Activated CD8-positive, alpha-beta memory T cell treated with anti-CD3 and anti-CD28 coated beads, Interleukin-2, amount 50 U/mL, for 24 hours (primary cell): ENCODE results near the gene URI1.
"Not testable (repeated sequence)": the region's sequence is repeated elsewhere in the genome, so short reads cannot be mapped to it uniquely, and the experiment has no call there.

ENCODE experiments used
- DNase-seq: peaks from one replicate; pipeline ENCODE4 v3.0.0-alpha.2; 2020; ENCODE audit errors: extremely low read depth

The URI1 gene

DNA sequence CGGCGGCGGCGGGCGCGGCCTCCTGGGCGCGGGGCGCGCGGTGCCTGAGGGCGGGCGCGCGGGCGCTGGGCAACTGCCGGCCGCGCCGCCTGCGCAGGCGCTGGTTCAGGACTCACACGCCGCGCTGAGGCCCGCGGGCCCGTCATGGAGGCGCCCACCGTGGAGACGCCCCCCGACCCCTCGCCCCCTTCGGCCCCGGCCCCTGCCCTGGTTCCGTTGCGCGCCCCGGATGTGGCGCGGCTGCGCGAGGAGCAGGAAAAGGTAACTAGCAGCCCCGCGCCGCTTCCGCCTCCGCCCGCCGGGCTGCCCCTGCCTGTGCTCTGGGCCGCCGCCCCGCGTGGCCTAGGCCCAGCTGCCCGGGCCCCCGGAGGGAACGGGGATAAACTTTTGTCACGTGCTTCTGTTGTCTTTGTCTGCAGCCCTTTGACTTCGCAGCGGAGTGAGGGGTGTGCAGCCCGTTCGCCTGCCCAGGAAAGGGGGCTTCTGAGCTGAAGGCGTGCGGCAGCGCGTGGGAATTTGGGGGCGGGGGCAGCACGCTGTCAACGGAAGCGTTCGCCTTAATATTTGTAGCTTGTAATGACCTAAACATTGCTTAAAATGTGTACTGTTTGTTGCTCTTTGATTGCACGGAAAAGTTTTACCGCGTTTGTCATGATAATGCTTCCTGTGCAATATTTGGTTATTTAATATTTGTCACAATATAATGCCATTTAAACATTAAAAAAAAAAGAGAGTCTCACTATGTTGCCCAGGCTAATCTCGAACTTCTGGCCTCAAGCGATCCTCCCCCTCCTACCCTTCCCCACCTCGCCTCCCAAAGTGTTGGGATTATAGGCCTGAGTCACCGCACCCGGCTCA, 594 bp downstream of the URI1 start:
- DNase-seq = peak; percentile 19

DNA sequence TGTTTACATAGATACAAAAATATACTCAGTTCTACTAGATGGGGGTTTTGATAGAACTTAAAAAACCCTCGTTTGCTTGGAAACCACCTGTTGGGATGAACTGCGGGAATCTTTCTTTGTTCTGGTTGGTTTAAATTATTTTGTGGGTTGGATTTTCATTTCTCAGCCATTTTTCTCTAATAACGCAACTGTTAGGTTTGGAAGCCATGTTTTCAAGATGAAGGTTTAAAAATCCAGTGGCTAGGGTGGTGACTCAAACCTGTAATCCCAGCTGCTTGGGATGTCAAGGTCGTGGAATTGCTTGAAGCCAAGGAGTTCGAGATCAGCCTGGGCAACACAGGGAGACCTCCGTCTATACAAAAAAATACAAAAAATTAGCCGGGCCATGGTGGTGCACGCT, 1.6 kb downstream of the URI1 start:
- DNase-seq = no peak

DNA sequence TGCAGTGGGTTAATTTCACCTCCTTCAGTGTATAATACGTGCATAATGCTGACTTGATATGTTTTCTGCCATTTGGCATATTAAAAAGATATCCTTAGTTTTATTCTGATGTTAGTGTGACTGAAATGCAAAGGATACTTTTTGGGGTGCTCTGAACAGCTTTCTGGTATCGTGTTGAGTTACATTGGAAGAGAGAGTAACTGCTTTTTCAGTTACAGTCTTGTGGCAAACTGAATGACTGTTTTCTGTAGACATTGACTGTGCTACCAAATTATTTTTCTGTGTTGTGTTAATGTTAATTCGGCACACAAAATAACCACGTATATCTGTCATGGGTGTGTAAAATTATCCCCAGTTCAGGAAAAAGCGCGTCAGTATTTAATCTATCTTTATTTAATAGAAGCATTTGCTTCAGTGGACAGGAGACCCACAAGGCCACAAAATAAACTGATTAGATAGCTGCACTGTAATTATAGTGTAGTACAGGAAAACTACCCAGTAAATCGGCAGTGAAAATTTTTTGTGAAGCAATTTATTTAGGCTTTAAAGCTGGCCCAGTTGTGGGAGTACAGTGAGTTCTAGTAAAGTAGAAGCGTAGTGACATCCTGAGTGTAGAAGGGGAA, 2.5 kb downstream of the URI1 start:
- no peak for DNase-seq

DNA sequence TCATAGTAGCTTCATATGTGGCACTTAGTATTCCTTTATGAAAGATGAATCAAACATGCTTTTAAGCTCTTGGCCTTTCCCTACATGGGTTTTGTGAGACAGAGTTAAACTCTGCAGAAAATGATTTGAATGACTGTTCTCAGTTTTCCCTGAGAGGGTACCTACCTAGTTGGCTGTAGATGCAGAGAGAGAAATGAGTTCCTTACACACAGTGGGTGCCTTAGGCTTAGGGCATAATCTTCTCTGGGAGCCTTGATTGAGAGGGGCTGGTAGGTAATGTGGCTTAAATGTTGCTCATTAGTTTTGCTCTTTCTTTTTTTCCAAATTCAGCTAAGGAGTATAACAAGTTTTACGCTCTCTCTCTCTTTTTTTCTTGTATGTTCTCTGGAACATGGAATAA, 3.0 kb downstream of the URI1 start:
- no peak for DNase-seq

DNA sequence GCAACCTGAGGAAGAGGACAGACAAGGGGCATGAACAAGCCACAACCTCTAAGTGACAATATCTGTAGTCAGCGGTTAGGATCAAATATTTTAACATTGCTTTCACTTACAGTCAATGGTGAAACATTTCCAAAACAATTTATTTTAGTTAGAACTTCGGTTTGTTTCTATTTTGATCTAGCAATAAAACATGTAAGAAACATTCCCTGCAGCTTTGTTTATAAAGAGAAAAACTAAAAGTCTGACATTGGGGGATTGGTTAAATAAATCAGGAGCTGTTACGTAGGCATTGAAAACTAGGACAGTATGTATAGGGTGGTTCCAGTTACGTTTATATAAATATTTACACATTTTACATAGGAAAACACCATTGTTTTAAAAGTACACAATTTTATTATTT, 3.4 kb downstream of the URI1 start:
- no peak for DNase-seq

DNA sequence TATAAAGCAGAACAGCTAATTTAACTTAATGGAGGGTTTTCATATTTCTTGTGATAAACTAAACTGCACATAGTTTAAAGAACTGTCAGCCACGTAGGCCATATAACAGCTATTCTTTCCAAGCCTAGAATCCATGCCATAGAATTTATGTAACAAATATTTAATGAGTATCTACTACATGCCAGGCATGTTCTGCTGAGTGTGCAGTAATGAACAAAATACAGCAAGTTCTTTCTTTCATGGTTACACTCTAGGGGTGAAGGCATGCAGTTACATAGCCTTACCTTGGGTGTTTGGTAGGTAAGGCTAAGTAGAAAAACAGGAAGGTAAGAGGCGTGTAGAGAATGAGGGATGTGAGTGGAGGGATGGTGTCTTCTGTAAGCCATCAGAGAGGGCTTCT, 4.6 kb downstream of the URI1 start:
- no peak for DNase-seq

DNA sequence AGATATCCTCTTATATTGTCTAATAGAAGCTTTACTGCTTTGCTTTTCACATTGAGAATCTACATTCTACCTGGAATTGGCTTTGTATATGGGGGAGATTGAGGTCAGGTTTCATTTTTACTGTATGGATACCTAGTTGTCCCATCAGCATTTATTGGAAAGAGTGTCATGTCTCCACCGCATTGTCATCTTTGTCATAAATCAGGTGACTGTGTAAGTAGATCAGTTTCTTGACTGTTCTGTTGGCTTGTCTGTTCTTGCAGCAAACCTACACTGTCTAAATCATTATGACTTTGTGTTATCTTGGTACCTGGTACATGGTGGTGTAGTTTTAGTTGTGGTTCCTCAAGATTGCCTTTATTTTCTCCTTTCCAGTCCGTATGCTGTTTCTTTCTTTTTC, 5.8 kb downstream of the URI1 start:
- DNase-seq = no peak

DNA sequence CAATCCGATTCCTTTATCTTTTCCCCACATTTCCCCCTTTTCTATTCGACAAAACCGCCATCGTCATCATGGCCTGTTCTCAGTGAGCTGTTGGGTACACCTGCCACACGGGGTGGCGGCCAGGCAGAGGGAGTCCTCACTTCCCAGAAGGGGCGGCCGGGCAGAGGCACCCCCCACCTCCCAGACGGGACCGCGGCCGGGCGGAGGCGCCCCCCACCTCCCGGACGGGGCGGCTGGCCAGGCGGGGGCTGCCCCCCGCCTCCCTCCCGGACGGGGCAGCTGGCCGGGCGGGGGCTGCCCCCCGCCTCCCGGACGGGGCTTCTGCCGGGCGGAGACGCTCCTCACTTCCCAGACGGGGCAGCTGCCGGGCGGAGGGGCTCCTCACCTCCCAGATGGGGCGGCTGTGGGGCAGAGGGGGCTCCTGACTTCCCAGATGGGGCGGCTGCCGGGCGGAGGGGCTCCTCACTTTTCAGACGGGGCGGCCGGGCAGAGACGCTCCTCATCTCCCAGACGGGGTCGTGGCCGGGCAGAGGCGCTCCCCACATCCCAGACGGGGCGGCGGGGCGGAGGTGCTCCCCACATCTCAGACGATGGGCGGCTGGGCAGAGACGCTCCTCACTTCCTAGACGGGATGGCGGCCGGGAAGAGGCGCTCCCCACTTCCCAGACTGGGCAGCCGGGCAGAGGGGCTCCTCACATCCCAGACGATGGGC, 6.9 kb downstream of the URI1 start:
- DNase-seq = not testable (repeated sequence)

DNA sequence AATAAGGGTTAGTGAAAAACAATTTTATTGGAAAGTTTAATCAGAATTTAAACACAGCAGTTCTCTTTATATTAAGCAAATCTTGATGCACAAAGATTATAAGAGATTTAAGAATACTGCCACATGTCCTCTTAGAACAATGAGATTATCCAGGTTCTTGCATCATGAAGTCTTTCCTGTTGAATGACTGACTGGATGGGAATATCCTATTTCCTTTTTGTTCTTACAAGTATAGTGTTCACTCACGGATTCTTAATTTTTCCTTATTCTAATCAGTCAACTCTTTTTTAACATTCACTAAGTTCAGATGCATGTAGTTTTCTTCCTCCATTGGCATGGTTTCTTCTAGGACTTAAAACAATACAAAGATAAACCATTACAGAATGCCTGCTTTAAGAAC, 10.1 kb downstream of the URI1 start:
- DNase-seq = no peak

DNA sequence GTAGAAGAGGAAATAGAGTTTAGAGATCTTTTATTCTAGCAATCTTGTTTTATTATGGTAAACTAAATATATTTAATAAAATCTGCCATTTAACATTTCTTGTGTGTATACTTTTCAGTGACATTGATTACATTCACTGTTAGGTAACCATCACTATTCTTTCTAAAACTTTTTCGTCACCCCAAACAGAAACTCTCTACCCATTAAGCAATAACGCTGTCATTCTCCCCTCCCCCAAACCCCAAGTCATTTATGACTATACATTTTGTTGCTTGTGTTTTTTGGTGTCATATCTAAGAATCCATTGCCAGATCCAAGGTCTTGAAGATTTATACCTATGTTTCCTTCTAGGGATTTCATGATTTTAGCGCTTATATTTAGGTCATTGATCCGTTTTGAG, 10.6 kb downstream of the URI1 start:
- no peak for DNase-seq

DNA sequence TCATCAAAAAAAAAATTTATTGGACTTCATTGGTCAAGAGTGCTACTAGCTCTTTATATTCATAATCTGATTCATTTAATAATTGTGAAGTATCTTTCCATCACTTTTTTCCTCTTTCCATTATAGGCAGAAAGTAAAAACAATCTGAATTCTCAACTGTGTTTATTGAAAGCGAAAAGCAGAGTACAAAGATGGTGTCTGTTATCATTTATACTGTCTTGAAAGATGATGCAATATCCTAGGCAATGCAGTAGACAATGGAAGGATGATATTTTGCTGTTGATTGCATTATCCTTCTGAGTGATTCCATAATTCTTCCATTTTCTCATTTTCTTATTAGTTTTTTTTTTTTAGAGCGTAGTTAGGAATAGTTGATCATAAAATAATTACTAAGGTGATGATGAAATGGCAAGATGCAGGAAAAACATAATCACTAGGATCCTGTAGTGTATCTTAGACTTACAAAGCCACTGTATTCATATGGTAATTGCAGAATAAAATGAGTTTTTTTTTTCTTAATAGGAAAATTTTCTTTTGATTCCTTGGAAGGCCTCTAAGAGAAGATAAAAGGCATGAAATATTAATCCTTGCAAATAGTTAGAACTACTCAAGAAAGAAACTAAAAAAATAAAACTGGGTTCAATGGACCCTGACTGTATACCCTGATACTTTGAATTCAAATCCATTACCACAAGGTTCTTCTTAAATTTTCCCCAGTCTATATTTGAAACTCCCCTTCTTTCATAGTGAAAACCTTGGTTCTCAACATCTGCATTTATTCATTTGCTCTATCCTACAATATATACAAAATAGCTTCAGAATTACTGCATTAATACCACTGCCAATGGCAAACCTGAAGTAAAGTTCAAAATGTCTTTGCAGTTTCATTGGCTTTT, 11.6 kb downstream of the URI1 start:
- DNase-seq = no peak

DNA sequence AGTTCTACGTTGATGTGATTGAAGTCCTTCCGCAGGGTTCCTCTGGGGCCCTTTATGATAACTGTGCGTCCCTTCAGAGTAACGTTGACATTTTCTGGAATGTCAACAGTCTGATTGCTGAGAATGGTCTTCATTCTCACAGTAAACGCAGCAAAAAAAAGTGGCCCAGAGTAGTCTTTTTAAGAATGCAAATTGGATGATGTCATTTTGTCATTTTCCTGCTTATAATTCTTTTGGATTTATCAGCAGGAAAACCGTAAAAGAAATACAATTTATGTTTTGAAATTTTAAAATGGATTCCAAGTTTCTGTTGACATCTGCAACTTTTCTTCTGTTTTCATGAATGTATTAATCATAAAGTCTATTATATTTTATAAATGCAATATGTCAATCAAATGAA, 14.8 kb downstream of the URI1 start:
- DNase-seq = no peak

DNA sequence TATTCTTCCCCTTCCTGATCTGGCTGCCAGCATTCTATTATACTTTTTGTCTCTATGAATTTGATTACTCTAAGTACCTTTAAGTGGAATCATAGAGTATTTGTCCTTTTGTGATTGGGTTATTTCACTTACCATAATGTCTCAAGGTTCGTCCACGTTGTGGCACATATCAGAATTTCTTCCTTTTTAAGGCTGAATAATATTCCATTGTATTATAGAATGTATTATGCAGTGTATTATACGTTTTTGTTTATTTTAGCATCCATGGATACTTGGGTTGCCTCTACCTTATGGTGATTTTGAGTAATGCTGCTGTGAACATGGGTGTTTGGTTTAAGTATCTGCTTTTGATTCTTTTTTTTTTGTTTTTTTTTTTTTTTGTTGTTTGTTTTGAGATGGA, 19.3 kb downstream of the URI1 start:
- no peak for DNase-seq

DNA sequence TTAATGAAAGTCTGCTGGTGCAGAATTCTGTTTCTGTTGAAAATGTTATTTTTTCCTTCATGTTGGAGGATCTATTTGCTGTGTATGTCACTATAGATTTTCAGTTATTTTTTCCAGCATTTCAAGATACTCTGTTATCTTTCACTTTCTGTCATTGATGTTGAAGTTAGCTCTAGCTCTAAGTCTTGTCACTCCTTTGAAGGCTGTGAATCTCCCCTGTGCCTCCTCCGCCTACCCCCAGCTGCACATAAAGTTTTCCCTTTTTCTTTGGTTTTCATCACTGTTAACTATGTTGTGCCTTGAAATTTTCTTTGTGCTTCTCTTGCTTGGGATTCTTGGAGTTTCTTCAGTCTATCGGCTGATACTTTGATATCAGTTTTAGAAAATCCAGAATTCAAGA, 20.8 kb downstream of the URI1 start:
- no peak for DNase-seq

DNA sequence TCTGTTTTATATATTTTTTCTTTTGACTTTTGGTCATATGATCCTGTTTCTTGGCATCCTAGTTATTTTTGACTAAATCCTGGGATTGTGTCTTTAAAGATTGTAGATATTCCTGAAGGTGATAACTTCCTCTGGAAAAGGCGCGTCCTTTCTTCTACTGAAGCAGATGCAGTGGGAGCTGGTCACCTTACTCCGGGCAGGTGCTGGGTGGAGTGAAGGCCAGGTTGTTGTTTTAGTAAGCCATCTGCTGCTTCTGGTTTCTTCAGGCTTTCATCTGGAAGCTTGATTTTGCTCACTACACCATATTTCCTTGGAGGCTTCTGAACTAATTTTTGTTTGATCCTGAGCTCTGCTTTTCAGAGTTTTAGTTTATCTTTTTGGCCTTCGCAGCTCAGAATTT, 21.5 kb downstream of the URI1 start:
- no peak for DNase-seq

DNA sequence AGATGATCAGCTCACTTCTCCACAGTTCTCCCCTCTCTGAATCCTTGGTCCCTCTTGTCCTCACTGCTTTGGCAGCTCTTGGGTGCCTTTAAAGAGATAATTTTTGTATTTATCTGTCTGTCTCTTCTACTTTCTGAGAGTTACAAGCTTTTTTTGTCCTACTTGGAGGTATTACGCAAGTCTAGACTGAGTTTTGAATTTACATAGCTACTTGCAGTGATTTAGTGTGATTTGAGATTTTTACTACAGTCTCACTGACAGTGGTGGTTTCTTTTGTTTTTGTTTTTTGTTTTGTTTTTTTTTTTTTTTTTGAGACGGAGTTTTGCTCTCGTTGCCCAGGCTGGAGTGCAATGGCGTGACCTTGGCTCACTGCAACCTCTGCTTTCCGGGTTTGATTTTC, 22.1 kb downstream of the URI1 start:
- DNase-seq = no peak

DNA sequence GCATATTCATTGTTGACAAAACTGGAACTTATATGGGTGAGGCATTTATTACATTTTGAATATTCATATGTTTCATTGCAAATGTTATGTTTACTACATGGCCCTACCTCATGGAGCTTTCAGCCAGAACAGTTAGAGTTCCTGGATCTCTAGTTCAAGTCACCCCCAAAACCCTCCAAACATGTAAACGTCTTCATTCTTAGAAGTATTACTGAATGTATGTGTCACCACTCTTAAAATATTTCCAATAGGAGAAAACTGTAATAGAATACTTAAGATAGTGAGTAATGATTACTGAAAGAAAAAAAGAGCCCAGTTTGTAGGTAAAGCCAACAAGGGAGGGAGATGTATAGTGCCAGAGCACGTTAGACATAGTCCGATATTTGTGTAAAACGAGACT, 23.5 kb downstream of the URI1 start:
- DNase-seq = no peak

DNA sequence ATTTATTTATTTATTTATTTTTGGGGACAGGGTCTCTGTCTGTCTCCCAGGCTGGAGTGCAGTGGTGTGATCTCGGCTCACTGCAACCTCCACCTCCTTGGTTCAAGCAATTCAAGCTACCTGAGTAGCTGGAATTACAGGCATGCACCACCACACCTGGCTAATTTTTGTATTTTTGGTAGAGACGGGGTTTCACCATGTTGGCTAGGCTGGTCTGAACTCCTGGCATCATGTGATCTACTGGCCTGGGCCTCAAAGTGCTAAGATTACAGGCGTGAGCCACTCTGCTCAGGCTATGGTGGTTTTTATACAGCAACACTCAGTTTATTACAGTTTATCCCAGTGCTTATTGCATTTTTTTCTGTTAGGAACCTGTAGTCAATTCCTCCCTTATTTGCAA, 24.1 kb downstream of the URI1 start:
- DNase-seq = not testable (repeated sequence)

DNA sequence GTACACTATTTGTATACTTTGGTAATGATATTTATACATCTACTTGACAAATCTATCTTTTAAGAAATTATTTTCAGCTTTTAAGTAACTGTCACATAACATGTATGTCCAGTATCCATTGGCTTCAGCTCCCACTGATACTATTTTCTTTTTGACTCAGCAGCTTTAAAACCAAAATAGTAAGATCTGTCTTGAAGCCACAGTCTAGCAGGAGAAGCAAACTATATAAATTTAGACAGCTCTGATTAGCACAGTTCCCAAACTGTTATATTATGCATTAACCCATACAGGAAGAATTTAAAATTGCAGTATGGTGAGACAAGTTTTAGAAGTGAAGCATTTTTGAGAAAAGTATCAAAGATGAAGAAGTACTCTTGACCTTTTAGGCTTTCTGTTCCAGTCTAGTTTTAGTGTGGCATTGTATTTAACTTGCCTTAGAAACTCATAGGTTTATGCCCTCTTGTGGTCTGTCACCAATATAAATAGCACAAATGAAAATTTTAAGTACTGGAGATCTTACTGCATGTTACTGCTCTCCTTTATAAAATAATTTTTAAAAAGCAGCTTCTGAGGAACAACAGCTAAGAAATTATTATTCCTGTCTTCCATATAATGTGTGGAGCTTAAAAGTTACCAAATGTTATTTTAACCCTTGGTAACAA, 24.7 kb downstream of the URI1 start:
- no peak for DNase-seq

DNA sequence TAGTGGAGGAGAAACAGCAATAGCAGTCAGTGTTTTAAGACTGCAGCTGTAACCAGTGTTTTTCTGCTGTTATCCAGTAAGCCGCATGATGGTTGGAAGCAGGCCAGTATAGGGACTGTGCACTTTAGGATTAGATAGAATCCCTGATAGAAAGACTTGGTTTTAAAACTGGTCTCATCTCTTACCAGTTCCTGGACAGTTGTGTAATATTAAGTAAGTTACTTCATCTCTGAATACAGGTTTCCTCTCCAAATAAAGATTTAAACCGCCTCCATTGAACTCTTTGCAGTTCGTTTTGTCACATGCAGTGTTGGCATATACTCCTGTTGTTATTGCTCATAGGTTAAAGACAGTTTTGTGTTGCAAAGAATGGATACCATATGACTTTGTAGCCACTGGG, 25.6 kb downstream of the URI1 start:
- DNase-seq = no peak

DNA sequence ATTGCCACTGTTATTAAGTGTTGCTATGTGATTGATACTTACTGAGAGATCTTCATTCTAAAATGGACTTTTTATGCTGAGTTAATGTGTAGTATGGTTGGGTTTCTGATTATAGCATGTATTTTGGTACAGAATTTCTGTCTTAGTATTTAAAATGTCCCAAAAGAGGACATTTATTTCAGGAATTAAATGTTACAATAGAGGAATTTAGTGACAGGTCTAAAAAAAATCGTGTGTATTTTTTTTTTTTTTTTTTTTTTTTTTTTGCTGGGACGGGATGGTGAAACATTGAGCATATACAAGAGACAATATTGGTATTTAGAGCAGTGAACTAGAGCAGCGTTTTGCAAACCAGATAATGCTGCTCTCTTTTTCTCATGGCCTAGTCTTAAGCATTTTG, 27.9 kb downstream of the URI1 start:
- no peak for DNase-seq
